Endothelial cell of umbilical vein (primary cell): Measurements from ENCODE around the gene ENDOD1.

Source experiments
- EZH2 ChIP-seq: IDR thresholded peaks from 2 replicates; pipeline ENCODE4 v1.6.1; 2012; ENCODE audit warnings: borderline replicate concordance, low read depth, mild to moderate bottlenecking, moderate library complexity, low read length, inconsistent platforms; ENCODE audit not compliant: severe bottlenecking
- FOS ChIP-seq: IDR thresholded peaks from 2 replicates; pipeline ENCODE4 v1.6.1; 2011; ENCODE audit warnings: mild to moderate bottlenecking, low read length, moderate library complexity, borderline replicate concordance; ENCODE audit not compliant: insufficient read depth
- JUN ChIP-seq: IDR thresholded peaks from 2 replicates; pipeline ENCODE4 v1.6.1; 2011; ENCODE audit warnings: borderline replicate concordance, low read depth; ENCODE audit not compliant: insufficient read length, insufficient read depth
- MYC ChIP-seq: IDR thresholded peaks from one replicate; pipeline ENCODE4 v1.6.1; 2011; ENCODE audit warnings: mild to moderate bottlenecking, low read depth, low read length
- POLR2A ChIP-seq: IDR thresholded peaks from 2 replicates; pipeline ENCODE4 v1.6.1; 2012; ENCODE audit warnings: low read depth, mild to moderate bottlenecking, control low read depth, low read length
- POLR2AphosphoS5 ChIP-seq: IDR thresholded peaks from 2 replicates; pipeline ENCODE4 v1.6.1; 2012; ENCODE audit warnings: low read depth, mild to moderate bottlenecking, control low read depth, low read length, moderate library complexity; ENCODE audit not compliant: insufficient read depth
- TF ChIP-seq, protein P1 (sequence below), 2 donors: IDR thresholded peaks; 1 replicate in 1 of 2; 2 replicates in 1 of 2; pipeline ENCODE4 v1.5.1; 2011; ENCODE audit warnings: low read length in 2 of 2, mild to moderate bottlenecking in 2 of 2, moderate library complexity in 2 of 2, control low read depth in 1 of 2, inconsistent platforms in 1 of 2, low read depth in 1 of 2; ENCODE audit not compliant: insufficient read depth in 1 of 2; ENCODE audit errors: extremely low read depth in 1 of 2

DNA sequence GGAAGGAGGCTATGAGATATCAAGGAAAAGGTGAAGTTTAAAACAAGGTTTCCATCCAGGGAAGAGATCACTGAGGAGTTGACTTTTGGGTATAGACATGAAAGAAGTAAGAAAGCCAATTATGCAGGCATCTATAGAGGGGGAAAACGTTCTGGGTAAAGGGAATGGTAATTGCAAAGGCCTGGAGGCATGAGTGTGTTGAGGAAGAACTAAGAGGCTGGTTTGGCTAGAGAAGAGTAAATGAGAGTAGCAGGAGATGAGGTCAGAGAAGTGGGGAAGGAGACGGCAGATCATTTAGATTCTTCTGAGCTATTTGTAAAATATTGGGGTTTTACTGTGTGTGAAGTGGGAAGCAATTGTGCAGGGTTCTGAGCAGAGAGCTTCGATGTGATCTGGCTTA is 7.6 kb downstream of the ENDOD1 start:
- TF ChIP-seq, protein P1, sequence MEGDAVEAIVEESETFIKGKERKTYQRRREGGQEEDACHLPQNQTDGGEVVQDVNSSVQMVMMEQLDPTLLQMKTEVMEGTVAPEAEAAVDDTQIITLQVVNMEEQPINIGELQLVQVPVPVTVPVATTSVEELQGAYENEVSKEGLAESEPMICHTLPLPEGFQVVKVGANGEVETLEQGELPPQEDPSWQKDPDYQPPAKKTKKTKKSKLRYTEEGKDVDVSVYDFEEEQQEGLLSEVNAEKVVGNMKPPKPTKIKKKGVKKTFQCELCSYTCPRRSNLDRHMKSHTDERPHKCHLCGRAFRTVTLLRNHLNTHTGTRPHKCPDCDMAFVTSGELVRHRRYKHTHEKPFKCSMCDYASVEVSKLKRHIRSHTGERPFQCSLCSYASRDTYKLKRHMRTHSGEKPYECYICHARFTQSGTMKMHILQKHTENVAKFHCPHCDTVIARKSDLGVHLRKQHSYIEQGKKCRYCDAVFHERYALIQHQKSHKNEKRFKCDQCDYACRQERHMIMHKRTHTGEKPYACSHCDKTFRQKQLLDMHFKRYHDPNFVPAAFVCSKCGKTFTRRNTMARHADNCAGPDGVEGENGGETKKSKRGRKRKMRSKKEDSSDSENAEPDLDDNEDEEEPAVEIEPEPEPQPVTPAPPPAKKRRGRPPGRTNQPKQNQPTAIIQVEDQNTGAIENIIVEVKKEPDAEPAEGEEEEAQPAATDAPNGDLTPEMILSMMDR (IDR thresholded peaks at IDR 0.05; ENCODE audit: extremely low read depth in 1 of 2, insufficient read depth in 1 of 2, low read depth in 1 of 2, low read length in 2 of 2) = no peak
- TF ChIP-seq POLR2A = no peak
- no peak for TF ChIP-seq EZH2
- no peak for TF ChIP-seq MYC
- TF ChIP-seq JUN = no peak
- TF ChIP-seq POLR2AphosphoS5 = no peak
- TF ChIP-seq FOS = no peak
